Mucosa of stomach (tissue), 1 donor: ENCODE measurements around the gene RRP15.

Source experiments
- H3K27me3 ChIP-seq: one replicate; pipeline ENCODE4 v1.7.0; 2013; ENCODE audit warnings: mild to moderate bottlenecking, low read length; ENCODE audit not compliant: control insufficient read depth, insufficient read depth
- H3K36me3 ChIP-seq: one replicate; pipeline ENCODE4 v1.7.0; 2013; ENCODE audit warnings: low read length; ENCODE audit not compliant: control insufficient read depth, insufficient read depth
- H3K4me1 ChIP-seq: one replicate; pipeline ENCODE4 v1.7.0; 2013; ENCODE audit warnings: mild to moderate bottlenecking, low read length; ENCODE audit not compliant: control insufficient read depth, insufficient read depth
- H3K4me3 ChIP-seq: one replicate; pipeline ENCODE4 v1.7.0; 2013; ENCODE audit warnings: low read length
- H3K9ac ChIP-seq: one replicate; pipeline ENCODE4 v1.7.0; 2013; ENCODE audit warnings: mild to moderate bottlenecking, low read length, moderate library complexity
- H3K9me3 ChIP-seq: one replicate; pipeline ENCODE4 v1.7.0; 2013; ENCODE audit warnings: mild to moderate bottlenecking, low read length, moderate library complexity; ENCODE audit not compliant: control insufficient read depth
- donor health status: Pancreatic carcinoma.

Gene RRP15

DNA sequence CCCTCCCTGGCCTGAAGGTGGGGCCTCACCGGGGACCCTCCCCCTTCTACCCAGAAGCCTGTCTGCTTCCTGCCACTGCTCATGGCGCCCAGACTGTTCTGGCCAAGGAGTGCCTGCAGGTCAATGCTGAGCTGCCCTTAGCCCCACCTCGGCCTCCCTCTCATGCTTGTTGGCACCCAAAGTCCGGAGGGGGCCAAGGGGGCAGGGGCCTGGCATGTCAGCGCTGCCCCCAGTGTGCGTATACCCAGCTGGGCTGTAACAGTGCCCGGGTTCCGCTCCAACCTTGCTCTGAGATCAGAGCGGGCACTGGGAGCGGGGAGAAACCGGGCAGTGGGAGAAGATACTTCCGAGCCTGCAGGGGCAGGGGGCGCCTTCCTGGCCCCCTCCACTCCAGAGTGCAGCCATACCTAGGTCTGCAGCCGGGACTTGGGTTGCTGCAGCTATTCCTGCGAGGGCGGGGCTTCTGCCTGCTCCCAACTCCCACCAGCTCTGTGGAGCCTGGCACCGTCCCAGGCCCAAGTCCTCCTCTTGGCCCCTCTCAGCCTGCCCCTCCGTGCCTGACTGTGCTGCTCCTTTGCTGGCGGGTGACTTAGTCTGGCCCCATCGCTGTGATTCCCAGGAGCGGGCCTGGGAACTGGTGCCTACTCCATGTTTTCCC lies 38.6 kb downstream of the RRP15 start:
- no peaks in the 10 kb centered on the region for H3K9me3 ChIP-seq
- no peaks in the 10 kb centered on the region for H3K4me1 ChIP-seq

DNA sequence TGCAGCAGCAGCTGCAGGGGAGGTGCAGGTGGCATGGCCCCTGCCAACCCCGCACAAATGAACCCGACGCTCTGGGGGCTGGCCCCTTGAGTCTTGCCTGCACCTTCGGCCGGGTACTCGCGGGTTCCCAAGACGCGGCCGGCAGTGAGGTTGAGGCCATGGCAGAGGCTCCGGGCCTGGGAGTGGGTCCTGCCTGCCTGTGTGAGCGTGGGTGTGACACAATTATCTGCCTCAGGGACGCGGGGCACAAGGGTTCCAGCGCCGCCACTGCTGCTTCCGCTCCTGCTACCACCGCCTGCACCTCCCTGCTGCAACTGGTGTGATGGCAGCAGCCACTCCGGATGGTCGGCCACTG lies 39.1 kb downstream of the RRP15 start:
- no peak overlapping the region for H3K9ac ChIP-seq
- no peaks in the 10 kb centered on the region for H3K27me3 ChIP-seq
- no peaks in the 10 kb centered on the region for H3K9me3 ChIP-seq
- H3K4me3 ChIP-seq, result no peak overlapping the region
- H3K36me3 ChIP-seq, result no peaks in the 10 kb centered on the region
- H3K4me1 ChIP-seq, result no peaks in the 10 kb centered on the region

More for the DNA sequence above, 38.6 kb downstream of the RRP15 start:
- Histone ChIP-seq H3K36me3 (no peaks in the 10 kb centered on the region), H3K27me3 (no peaks in the 10 kb centered on the region), H3K4me3 (no peak overlapping the region), H3K9ac (no peak overlapping the region)

DNA sequence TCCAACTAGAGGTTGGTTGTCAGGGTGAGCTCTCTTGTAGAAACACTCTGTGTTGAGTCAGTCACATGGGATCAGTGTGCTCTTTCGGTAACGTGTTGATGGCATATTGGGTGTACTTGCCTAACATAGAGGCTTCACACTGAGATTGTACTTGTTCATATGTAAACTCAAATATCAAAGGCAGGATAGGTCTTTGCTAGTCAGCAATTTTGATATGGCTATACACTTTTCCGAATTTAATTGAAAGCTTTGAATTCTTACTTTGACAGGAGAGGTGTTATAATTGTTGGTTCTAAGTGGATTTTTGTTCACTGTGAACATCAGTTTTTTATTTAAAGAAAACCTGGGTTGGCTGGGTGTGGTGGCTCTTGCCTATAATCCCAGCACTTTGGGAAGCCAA lies 43.7 kb downstream of the RRP15 start:
- Histone ChIP-seq H3K27me3 (no peaks in the 10 kb centered on the region), H3K9ac (no peak overlapping the region), H3K4me3 (no peak overlapping the region), H3K4me1 (peaks cover 3% of the 10 kb centered on the region), H3K9me3 (no peaks in the 10 kb centered on the region), H3K36me3 (no peaks in the 10 kb centered on the region)

DNA sequence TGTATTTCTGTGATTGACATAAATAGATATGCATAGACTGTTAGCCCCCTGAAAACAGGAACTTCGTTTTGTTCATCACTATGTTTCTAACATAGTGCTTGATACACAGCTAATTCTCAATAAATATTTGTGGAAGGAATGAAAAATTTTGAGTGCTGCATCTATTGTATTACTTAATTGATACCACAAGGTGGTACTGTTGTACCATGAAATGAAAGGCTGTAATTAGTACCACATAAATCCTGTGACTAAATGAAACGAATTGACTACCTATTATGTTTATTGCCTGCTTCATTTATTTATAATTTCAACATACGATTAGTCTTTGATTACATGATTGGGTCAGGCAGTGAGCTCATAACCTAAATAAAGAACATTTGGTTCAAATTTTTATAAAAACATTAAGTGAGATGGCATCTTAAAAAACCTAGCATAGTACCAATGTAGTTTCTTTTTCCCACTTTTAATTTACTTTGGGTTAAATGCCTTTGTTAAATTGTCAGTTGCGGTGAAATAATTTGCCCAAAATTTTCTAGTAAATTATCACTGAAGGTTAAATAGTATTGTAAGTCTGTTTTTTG lies 45.0 kb downstream of the RRP15 start:
- Histone ChIP-seq H3K4me3 (no peak overlapping the region), H3K36me3 (no peaks in the 10 kb centered on the region), H3K9me3 (no peaks in the 10 kb centered on the region), H3K4me1 (peaks cover 3% of the 10 kb centered on the region), H3K27me3 (no peaks in the 10 kb centered on the region), H3K9ac (no peak overlapping the region)

DNA sequence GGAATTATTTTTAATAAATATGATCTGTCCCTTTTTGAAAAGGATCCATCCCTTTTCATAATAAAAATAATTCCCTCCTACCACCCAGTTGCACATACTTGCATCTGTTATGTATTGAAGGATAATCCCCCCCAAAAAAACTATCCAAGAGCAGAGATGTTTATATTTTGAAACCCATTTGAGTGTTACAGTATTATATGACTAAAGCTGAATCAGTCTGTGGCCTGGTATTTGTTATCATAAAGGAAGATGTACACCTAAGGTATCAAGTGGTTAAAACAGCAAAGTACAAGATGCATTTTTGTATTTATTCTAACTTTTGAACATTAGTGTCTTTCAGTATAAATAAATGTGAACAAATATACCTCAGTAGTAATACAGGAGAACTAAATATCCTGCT lies 47.3 kb downstream of the RRP15 start:
- Histone ChIP-seq H3K36me3 (no peaks in the 10 kb centered on the region), H3K27me3 (no peaks in the 10 kb centered on the region), H3K9ac (no peak overlapping the region), H3K9me3 (no peaks in the 10 kb centered on the region), H3K4me1 (peaks cover 9% of the 10 kb centered on the region), H3K4me3 (no peak overlapping the region)

DNA sequence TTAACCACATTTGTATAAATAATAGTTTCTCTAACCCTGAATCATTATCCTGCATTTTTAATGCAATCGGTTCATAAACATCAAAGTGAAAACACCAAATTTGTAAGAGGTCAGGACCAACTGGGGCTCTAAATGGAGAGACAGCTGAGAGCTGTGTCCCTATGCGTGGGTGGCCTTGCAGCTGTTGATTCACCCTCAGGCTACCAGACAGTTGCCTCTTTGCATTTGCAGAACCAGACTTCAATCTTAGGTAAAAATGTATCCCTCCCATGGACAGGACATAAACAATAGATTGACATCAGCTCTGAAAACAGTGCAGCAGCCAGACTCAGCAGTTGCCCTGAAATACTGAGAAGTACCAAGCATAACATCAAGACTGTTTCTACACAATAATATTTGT lies 51.2 kb downstream of the RRP15 start:
- Histone ChIP-seq H3K4me1 (peaks cover 6% of the 10 kb centered on the region), H3K36me3 (no peaks in the 10 kb centered on the region)

DNA sequence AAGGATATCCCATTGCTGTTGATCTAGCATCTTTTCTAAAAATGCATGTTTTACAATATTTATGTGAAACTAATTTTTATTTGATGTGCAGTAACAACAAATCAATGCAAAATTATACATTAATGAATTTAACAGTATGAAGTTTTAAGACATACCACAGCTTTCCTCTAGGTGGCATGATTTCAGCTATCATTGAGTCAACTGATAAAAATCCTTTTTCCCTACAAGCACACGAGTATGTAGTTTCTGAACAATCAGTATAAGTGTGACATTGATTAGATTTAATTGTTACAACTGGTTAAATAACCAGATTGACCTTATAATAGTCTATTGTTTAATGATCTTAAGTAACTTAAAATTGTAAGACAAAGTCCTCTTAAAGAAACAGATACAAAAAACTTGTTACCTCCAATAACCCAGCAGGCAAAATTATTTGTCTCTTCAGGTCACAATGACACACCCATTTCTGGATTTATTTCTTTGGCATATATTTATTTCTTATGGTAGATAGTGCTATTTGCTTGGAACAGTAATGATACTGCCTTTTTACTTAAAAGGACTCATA lies 54.3 kb downstream of the RRP15 start:
- Histone ChIP-seq H3K36me3 (no peaks in the 10 kb centered on the region), H3K9ac (no peak overlapping the region), H3K27me3 (peaks cover 3% of the 10 kb centered on the region), H3K9me3 (no peaks in the 10 kb centered on the region), H3K4me1 (peaks cover 6% of the 10 kb centered on the region), H3K4me3 (no peak overlapping the region)

More for the DNA sequence above, 51.2 kb downstream of the RRP15 start:
- Histone ChIP-seq H3K9me3 (no peaks in the 10 kb centered on the region), H3K27me3 (no peaks in the 10 kb centered on the region), H3K4me3 (no peak overlapping the region), H3K9ac (no peak overlapping the region)

DNA sequence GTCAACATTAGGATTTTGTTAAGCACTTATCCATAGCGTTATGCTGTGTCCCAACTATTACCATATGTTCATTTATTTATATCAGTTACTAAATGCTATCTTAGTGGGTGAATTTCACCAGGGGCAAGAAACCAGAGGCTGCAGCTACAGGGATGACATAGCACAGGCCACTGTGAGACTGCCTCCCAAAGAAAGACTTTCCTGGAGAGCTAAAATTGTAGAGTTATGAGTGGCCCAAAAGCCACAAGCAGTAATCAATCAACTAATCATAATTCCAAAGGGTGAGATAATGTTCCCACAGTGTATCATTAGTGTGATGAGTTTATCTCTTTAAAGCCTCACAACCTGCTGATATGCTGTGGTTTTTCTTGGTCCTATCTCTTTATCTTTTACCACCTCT lies 56.2 kb downstream of the RRP15 start:
- H3K4me3 ChIP-seq, result no peak overlapping the region
- H3K9ac ChIP-seq, result no peak overlapping the region
- peaks cover 22% of the 10 kb centered on the region for H3K27me3 ChIP-seq
- peaks cover 11% of the 10 kb centered on the region for H3K4me1 ChIP-seq
- no peaks in the 10 kb centered on the region for H3K9me3 ChIP-seq
- no peaks in the 10 kb centered on the region for H3K36me3 ChIP-seq

DNA sequence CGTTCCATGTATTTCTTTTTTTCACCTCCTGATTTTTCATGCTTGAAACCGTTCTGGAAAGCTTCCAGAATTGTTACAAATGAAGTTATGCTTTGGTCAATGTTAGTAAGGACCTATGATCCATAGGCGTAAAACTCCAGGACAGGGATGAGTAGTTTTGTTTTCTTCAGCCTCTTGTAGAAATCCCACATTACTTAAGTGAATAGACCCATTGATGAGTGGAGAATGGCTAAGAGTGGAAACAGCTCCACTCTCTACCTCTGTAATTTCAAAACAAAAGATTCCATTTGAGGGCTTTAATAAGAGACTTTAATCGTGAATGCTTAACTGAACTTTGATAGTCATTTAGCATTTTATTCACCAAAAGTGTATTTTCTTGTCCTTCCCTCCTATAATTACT lies 57.0 kb downstream of the RRP15 start:
- Histone ChIP-seq H3K4me1 (peaks cover 16% of the 10 kb centered on the region), H3K36me3 (no peaks in the 10 kb centered on the region), H3K4me3 (no peak overlapping the region), H3K27me3 (peaks cover 30% of the 10 kb centered on the region), H3K9me3 (no peaks in the 10 kb centered on the region), H3K9ac (no peak overlapping the region)

DNA sequence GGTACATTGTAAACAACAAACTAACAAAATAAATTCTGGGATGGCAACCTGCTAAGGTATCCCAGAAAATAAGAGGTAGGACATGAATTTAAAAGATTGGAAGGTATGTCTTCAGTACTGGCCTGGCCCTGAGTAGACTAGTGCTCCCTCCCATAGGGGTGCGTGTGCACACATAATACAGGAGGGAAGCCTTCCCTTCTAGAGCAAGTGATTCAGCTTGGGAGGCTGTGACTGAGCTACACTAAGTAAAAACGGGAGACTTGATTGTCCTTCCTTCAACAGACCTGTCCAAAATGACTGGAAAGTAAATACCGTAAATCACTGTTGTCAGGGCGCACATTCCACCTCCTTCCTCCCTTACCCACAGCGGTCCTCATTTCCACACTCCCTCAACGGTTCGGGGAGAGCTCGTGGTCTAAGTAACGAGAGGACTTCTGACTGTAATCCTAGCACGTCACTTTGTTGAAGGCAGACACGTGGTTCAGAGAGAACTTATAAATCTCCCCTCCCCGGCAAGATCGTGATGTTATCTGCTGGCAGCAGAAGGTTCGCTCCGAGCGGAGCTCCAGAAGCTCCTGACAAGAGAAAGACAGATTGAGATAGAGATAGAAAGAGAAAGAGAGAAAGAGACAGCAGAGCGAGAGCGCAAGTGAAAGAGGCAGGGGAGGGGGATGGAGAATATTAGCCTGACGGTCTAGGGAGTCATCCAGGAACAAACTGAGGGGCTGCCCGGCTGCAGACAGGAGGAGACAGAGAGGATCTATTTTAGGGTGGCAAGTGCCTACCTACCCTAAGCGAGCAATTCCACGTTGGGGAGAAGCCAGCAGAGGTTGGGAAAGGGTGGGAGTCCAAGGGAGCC lies 60.0 kb downstream of the RRP15 start, which contains the start of gene TGFB2:
TGFB2 (plus strand) TSS at position 523 of the 859 bp plus-strand sequence. CDS start 1,366 bp downstream, outside the sequence.
- Histone ChIP-seq H3K4me1 (peaks cover 18% of the 10 kb centered on the region), H3K36me3 (no peaks in the 10 kb centered on the region), H3K9me3 (no peaks in the 10 kb centered on the region), H3K9ac (peak within 1 kb of the TSS; percentile 76), H3K4me3 (peak within 1 kb of the TSS; percentile 32), H3K27me3 (peaks cover 35% of the 10 kb centered on the region)

DNA sequence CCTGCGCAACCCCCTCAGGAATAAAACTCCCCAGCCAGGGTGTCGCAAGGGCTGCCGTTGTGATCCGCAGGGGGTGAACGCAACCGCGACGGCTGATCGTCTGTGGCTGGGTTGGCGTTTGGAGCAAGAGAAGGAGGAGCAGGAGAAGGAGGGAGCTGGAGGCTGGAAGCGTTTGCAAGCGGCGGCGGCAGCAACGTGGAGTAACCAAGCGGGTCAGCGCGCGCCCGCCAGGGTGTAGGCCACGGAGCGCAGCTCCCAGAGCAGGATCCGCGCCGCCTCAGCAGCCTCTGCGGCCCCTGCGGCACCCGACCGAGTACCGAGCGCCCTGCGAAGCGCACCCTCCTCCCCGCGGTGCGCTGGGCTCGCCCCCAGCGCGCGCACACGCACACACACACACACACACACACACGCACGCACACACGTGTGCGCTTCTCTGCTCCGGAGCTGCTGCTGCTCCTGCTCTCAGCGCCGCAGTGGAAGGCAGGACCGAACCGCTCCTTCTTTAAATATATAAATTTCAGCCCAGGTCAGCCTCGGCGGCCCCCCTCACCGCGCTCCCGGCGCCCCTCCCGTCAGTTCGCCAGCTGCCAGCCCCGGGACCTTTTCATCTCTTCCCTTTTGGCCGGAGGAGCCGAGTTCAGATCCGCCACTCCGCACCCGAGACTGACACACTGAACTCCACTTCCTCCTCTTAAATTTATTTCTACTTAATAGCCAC lies 60.7 kb downstream of the RRP15 start:
- H3K9me3 ChIP-seq, result no peaks in the 10 kb centered on the region
- H3K27me3 ChIP-seq, result peaks cover 35% of the 10 kb centered on the region
- H3K4me3 ChIP-seq, result peak overlapping the region; percentile 32
- peaks cover 18% of the 10 kb centered on the region for H3K4me1 ChIP-seq
- no peaks in the 10 kb centered on the region for H3K36me3 ChIP-seq
- peak overlapping the region; percentile 76 for H3K9ac ChIP-seq
